Adrenal gland (tissue), 5 donors: ENCODE results near the gene SNAI3.

Source experiments
- POLR2A ChIP-seq, 2 donors: fragments of 450-650 bp; IDR thresholded peaks; one replicate each; pipeline ENCODE4 v1.6.1; 2017; ENCODE audit warnings: antibody characterized with exemption in 2 of 2, mild to moderate bottlenecking in 2 of 2, moderate library complexity in 1 of 2
- TF ChIP-seq, protein P1 (sequence below), 6 experiments: fragments of 450-650 bp in 4 of 6; fragments of 200-600 bp in 2 of 6; sonication (generic) in 1 of 6; IDR thresholded peaks; 1 replicate in 5 of 6; 2 replicates in 1 of 6; pipeline versions ENCODE4 v1.5.1 to v1.8.0; 2016 to 2021; ENCODE audit warnings: antibody characterized with exemption in 6 of 6, mild to moderate bottlenecking in 2 of 6, moderate library complexity in 1 of 6
- donor health status: DM: no; HTN: no; CAD: no.

DNA sequence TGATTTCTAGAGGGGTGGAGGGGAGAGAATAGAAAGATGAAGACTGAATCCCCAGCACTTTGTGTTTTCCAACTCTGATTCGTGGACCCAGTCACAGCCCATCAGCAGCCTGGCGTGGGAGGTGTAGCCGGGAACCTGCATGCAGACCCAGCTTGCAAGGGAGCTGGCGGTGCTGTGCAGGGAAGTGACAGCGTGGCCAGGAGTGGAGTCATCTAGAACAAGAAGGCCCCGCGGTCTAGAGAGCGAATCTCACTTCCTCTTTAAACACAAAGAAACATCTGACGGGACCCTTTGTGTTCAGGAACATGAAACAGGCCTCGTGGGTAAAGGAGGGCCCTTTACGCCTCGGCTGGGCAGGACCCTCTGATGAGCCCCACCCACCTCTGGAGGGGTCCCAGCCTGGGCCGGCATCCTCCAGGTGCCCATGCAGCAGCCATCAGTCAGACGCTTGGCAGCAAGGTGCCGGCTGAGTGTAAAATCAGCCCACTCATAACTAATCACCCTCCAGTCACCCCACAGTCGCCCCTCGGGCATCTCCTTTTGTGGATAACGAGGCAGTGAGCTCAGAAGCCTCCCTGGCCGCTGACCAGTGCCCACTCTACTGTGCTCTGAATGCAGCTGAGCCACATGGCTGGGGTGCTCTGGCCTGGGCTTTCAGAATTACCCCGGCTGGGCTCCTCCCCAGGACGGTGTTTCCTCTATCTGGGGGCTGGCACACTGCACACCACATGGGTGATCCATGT is 4.4 kb downstream of the SNAI3 start:
- TF ChIP-seq, protein P1, sequence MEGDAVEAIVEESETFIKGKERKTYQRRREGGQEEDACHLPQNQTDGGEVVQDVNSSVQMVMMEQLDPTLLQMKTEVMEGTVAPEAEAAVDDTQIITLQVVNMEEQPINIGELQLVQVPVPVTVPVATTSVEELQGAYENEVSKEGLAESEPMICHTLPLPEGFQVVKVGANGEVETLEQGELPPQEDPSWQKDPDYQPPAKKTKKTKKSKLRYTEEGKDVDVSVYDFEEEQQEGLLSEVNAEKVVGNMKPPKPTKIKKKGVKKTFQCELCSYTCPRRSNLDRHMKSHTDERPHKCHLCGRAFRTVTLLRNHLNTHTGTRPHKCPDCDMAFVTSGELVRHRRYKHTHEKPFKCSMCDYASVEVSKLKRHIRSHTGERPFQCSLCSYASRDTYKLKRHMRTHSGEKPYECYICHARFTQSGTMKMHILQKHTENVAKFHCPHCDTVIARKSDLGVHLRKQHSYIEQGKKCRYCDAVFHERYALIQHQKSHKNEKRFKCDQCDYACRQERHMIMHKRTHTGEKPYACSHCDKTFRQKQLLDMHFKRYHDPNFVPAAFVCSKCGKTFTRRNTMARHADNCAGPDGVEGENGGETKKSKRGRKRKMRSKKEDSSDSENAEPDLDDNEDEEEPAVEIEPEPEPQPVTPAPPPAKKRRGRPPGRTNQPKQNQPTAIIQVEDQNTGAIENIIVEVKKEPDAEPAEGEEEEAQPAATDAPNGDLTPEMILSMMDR (IDR thresholded peaks at IDR 0.05) = no peak
- TF ChIP-seq POLR2A (IDR thresholded peaks at IDR 0.05) = no peak
